HEK293 (cell line): Measurements from ENCODE around the gene MTFR1L.

Source experiments
- HOXA7 ChIP-seq: sonication (generic); formaldehyde crosslinking; IDR thresholded peaks from 2 replicates; pipeline ENCODE4 v1.8.1; 2022; ENCODE audit warnings: missing genetic modification reagents, borderline replicate concordance
- MYNN ChIP-seq: fragments of 450-650 bp; formaldehyde crosslinking; IDR thresholded peaks from 2 replicates; pipeline ENCODE4 v1.5.1; 2016; ENCODE audit warnings: missing biosample characterization, missing genetic modification characterization, borderline replicate concordance
- RBAK ChIP-seq: fragments of 450-650 bp; formaldehyde crosslinking; IDR thresholded peaks from 2 replicates; pipeline ENCODE4 v1.5.1; 2016; ENCODE audit warnings: missing biosample characterization, missing genetic modification characterization
- TRIM28 ChIP-seq: IDR thresholded peaks from 2 replicates; pipeline ENCODE4 v1.6.1; 2011; ENCODE audit warnings: low read length, control low read depth, borderline replicate concordance
- YY2 ChIP-seq: fragments of 450-650 bp; formaldehyde crosslinking; IDR thresholded peaks from 2 replicates; pipeline ENCODE4 v1.5.1; 2016; ENCODE audit warnings: missing biosample characterization, missing genetic modification characterization
- ZNF114 ChIP-seq: fragments of 450-650 bp; formaldehyde crosslinking; IDR thresholded peaks from 2 replicates; pipeline ENCODE4 v1.5.0; 2017; ENCODE audit warnings: missing biosample characterization, missing genetic modification characterization
- ZNF121 ChIP-seq: fragments of 450-650 bp; formaldehyde crosslinking; IDR thresholded peaks from 2 replicates; pipeline ENCODE4 v1.5.1; 2016; ENCODE audit warnings: missing biosample characterization, missing genetic modification characterization
- ZNF549 ChIP-seq: fragments of 450-650 bp; IDR thresholded peaks from 2 replicates; pipeline ENCODE4 v1.5.1; 2018; ENCODE audit warnings: missing biosample characterization, missing genetic modification characterization, mild to moderate bottlenecking, inconsistent platforms, moderate library complexity
- ZNF610 ChIP-seq: fragments of 450-650 bp; formaldehyde crosslinking; IDR thresholded peaks from 2 replicates; pipeline ENCODE4 v1.5.1; 2016; ENCODE audit warnings: missing biosample characterization, missing genetic modification characterization, borderline replicate concordance
- ZNF623 ChIP-seq: fragments of 450-650 bp; formaldehyde crosslinking; IDR thresholded peaks from 2 replicates; pipeline ENCODE4 v1.5.1; 2016; ENCODE audit warnings: missing biosample characterization, missing genetic modification characterization
- ZNF677 ChIP-seq: fragments of 450-650 bp; IDR thresholded peaks from 2 replicates; pipeline ENCODE4 v1.5.0; 2018; ENCODE audit warnings: missing biosample characterization, mild to moderate bottlenecking, missing genetic modification characterization, moderate library complexity
- ZNF768 ChIP-seq: fragments of 450-650 bp; formaldehyde crosslinking; IDR thresholded peaks from 2 replicates; pipeline ENCODE4 v1.5.1; 2018; ENCODE audit warnings: missing biosample characterization, mild to moderate bottlenecking, missing genetic modification characterization
- ZNF830 ChIP-seq: fragments of 450-650 bp; IDR thresholded peaks from 2 replicates; pipeline ENCODE4 v1.5.0; 2018; ENCODE audit warnings: missing biosample characterization, missing genetic modification characterization, low read depth, mild to moderate bottlenecking, moderate library complexity
- ZNF843 ChIP-seq: fragments of 450-650 bp; formaldehyde crosslinking; IDR thresholded peaks from 2 replicates; pipeline ENCODE4 v1.5.1; 2016; ENCODE audit warnings: missing biosample characterization, missing genetic modification characterization
- ZSCAN16 ChIP-seq: fragments of 450-650 bp; formaldehyde crosslinking; IDR thresholded peaks from 2 replicates; pipeline ENCODE4 v1.5.1; 2016; ENCODE audit warnings: missing biosample characterization, missing genetic modification characterization
- ZSCAN30 ChIP-seq: fragments of 450-650 bp; IDR thresholded peaks from 2 replicates; pipeline ENCODE4 v1.5.1; 2018; ENCODE audit warnings: missing biosample characterization, mild to moderate bottlenecking, missing genetic modification characterization, moderate library complexity
- TF ChIP-seq, protein P1 (sequence below): fragments of 450-650 bp; formaldehyde crosslinking; IDR thresholded peaks from 2 replicates; pipeline ENCODE4 v1.5.1; 2016; ENCODE audit warnings: missing biosample characterization, missing genetic modification characterization
- TF ChIP-seq, protein P2 (sequence below): fragments of 450-650 bp; formaldehyde crosslinking; IDR thresholded peaks from 2 replicates; pipeline ENCODE4 v1.5.1; 2016; ENCODE audit warnings: missing biosample characterization, missing genetic modification characterization
- TF ChIP-seq, protein P3 (sequence below): fragments of 450-650 bp; formaldehyde crosslinking; IDR thresholded peaks from 2 replicates; pipeline ENCODE4 v1.5.1; 2016; ENCODE audit warnings: missing biosample characterization, missing genetic modification characterization
- TF ChIP-seq, protein P4 (sequence below): fragments of 450-650 bp; formaldehyde crosslinking; IDR thresholded peaks from 2 replicates; pipeline ENCODE4 v1.5.1; 2016; ENCODE audit warnings: missing biosample characterization, missing genetic modification characterization
- TF ChIP-seq, protein P5 (sequence below): fragments of 450-650 bp; formaldehyde crosslinking; IDR thresholded peaks from 2 replicates; pipeline ENCODE4 v1.5.1; 2016; ENCODE audit warnings: missing biosample characterization, missing genetic modification characterization
- TF ChIP-seq, protein P6 (sequence below): fragments of 450-650 bp; formaldehyde crosslinking; IDR thresholded peaks from 2 replicates; pipeline ENCODE4 v1.5.1; 2016; ENCODE audit warnings: missing biosample characterization, missing genetic modification characterization
- TF ChIP-seq, protein P7 (sequence below): fragments of 450-650 bp; formaldehyde crosslinking; IDR thresholded peaks from 2 replicates; pipeline ENCODE4 v1.5.1; 2016; ENCODE audit warnings: missing biosample characterization, missing genetic modification characterization, borderline replicate concordance
- TF ChIP-seq, protein P8 (sequence below): fragments of 450-650 bp; formaldehyde crosslinking; IDR thresholded peaks from 2 replicates; pipeline ENCODE4 v1.5.1; 2016; ENCODE audit warnings: missing biosample characterization, missing genetic modification characterization, borderline replicate concordance

MTFR1L gene

DNA sequence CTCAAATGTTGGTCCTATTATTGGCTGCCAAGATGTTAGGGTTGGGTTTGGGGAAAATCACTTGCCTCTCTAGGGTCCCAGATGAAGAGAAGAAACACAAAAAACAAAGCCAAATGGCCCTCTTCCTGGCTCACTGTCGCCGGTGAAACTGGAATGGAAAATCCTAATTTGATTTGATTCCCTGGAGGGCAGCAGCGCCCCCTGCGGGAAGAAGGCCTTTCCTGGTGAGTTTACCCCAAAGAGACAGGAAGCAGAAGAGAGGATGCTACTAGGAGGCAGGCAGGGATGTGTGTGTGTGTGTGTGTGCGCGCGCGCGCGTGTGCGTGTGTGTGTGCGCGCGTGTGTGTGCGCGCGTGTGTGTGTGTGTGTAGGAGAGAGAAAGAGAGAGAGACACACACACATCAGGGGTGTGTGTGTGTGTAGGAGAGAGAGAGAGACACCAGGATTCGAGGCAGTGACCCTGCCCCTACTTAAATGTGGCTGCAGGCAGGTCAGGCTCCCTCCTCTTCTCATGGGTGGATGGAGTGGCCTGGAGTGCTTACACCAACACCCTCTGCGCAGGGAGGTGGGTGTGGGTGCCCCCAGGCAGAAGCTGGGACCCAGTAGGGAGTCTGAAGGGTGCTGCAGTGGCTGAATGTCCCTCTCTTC, 22.8 kb upstream of the MTFR1L start (continued):
- TF ChIP-seq, protein P1, sequence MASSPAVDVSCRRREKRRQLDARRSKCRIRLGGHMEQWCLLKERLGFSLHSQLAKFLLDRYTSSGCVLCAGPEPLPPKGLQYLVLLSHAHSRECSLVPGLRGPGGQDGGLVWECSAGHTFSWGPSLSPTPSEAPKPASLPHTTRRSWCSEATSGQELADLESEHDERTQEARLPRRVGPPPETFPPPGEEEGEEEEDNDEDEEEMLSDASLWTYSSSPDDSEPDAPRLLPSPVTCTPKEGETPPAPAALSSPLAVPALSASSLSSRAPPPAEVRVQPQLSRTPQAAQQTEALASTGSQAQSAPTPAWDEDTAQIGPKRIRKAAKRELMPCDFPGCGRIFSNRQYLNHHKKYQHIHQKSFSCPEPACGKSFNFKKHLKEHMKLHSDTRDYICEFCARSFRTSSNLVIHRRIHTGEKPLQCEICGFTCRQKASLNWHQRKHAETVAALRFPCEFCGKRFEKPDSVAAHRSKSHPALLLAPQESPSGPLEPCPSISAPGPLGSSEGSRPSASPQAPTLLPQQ = no peak
- TF ChIP-seq, protein P2, sequence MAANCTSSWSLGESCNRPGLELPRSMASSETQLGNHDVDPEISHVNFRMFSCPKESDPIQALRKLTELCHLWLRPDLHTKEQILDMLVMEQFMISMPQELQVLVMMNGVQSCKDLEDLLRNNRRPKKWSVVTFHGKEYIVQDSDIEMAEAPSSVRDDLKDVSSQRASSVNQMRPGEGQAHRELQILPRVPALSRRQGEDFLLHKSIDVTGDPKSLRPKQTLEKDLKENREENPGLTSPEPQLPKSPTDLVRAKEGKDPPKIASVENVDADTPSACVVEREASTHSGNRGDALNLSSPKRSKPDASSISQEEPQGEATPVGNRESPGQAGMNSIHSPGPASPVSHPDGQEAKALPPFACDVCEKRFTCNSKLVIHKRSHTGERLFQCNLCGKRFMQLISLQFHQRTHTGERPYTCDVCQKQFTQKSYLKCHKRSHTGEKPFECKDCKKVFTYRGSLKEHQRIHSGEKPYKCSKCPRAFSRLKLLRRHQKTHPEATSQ (tag by site-specific recombination) = no peak
- TF ChIP-seq, protein P3, sequence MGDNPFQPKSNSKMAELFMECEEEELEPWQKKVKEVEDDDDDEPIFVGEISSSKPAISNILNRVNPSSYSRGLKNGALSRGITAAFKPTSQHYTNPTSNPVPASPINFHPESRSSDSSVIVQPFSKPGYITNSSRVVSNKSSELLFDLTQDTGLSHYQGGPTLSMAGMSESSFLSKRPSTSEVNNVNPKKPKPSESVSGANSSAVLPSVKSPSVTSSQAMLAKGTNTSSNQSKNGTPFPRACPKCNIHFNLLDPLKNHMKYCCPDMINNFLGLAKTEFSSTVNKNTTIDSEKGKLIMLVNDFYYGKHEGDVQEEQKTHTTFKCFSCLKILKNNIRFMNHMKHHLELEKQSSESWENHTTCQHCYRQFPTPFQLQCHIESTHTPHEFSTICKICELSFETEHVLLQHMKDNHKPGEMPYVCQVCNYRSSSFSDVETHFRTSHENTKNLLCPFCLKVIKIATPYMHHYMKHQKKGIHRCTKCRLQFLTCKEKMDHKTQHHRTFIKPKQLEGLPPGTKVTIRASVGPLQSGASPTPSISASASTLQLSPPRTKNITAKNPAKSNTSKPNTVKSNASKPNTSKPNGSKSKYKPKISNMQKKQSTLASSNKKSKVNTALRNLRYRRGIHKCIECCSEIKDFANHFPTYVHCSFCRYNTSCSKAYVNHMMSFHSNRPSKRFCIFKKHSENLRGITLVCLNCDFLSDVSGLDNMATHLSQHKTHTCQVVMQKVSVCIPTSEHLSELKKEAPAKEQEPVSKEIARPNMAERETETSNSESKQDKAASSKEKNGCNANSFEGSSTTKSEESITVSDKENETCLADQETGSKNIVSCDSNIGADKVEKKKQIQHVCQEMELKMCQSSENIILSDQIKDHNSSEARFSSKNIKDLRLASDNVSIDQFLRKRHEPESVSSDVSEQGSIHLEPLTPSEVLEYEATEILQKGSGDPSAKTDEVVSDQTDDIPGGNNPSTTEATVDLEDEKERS = no peak
- TF ChIP-seq YY2 (tag by site-specific recombination) (no peak), ZNF843 (tag by site-specific recombination) (no peak), ZNF610 (tag by site-specific recombination) (no peak), ZSCAN30 (tag by site-specific recombination) (0 out of 2 replicates have a peak, but pooled peaks have one; percentile 18), TRIM28 (peak; percentile 64; the same call in 1 of the 2 replicates), ZNF677 (tag by site-specific recombination) (no peak), HOXA7 (no peak), ZSCAN16 (tag by site-specific recombination) (no peak), MYNN (tag by site-specific recombination) (no peak), ZNF114 (tag by site-specific recombination) (no peak), RBAK (tag by site-specific recombination) (no peak), ZNF768 (tag by site-specific recombination) (no peak), ZNF623 (tag by site-specific recombination) (no peak), ZNF830 (no peak), ZNF121 (tag by site-specific recombination) (no peak), ZNF549 (tag by site-specific recombination) (no peak)
- TF ChIP-seq, protein P4, sequence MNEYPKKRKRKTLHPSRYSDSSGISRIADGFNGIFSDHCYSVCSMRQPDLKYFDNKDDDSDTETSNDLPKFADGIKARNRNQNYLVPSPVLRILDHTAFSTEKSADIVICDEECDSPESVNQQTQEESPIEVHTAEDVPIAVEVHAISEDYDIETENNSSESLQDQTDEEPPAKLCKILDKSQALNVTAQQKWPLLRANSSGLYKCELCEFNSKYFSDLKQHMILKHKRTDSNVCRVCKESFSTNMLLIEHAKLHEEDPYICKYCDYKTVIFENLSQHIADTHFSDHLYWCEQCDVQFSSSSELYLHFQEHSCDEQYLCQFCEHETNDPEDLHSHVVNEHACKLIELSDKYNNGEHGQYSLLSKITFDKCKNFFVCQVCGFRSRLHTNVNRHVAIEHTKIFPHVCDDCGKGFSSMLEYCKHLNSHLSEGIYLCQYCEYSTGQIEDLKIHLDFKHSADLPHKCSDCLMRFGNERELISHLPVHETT (tag by site-specific recombination) = no peak
- TF ChIP-seq, protein P5, sequence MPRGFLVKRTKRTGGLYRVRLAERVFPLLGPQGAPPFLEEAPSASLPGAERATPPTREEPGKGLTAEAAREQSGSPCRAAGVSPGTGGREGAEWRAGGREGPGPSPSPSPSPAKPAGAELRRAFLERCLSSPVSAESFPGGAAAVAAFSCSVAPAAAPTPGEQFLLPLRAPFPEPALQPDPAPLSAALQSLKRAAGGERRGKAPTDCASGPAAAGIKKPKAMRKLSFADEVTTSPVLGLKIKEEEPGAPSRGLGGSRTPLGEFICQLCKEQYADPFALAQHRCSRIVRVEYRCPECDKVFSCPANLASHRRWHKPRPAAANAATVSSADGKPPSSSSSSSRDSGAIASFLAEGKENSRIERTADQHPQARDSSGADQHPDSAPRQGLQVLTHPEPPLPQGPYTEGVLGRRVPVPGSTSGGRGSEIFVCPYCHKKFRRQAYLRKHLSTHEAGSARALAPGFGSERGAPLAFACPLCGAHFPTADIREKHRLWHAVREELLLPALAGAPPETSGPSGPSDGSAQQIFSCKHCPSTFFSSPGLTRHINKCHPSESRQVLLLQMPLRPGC = no peak
- TF ChIP-seq, protein P6, sequence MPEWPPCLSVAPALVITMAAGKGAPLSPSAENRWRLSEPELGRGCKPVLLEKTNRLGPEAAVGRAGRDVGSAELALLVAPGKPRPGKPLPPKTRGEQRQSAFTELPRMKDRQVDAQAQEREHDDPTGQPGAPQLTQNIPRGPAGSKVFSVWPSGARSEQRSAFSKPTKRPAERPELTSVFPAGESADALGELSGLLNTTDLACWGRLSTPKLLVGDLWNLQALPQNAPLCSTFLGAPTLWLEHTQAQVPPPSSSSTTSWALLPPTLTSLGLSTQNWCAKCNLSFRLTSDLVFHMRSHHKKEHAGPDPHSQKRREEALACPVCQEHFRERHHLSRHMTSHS (tag by site-specific recombination) = no peak
- TF ChIP-seq, protein P7, sequence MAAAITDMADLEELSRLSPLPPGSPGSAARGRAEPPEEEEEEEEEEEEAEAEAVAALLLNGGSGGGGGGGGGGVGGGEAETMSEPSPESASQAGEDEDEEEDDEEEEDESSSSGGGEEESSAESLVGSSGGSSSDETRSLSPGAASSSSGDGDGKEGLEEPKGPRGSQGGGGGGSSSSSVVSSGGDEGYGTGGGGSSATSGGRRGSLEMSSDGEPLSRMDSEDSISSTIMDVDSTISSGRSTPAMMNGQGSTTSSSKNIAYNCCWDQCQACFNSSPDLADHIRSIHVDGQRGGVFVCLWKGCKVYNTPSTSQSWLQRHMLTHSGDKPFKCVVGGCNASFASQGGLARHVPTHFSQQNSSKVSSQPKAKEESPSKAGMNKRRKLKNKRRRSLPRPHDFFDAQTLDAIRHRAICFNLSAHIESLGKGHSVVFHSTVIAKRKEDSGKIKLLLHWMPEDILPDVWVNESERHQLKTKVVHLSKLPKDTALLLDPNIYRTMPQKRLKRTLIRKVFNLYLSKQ (tag by site-specific recombination) = no peak
- TF ChIP-seq, protein P8, sequence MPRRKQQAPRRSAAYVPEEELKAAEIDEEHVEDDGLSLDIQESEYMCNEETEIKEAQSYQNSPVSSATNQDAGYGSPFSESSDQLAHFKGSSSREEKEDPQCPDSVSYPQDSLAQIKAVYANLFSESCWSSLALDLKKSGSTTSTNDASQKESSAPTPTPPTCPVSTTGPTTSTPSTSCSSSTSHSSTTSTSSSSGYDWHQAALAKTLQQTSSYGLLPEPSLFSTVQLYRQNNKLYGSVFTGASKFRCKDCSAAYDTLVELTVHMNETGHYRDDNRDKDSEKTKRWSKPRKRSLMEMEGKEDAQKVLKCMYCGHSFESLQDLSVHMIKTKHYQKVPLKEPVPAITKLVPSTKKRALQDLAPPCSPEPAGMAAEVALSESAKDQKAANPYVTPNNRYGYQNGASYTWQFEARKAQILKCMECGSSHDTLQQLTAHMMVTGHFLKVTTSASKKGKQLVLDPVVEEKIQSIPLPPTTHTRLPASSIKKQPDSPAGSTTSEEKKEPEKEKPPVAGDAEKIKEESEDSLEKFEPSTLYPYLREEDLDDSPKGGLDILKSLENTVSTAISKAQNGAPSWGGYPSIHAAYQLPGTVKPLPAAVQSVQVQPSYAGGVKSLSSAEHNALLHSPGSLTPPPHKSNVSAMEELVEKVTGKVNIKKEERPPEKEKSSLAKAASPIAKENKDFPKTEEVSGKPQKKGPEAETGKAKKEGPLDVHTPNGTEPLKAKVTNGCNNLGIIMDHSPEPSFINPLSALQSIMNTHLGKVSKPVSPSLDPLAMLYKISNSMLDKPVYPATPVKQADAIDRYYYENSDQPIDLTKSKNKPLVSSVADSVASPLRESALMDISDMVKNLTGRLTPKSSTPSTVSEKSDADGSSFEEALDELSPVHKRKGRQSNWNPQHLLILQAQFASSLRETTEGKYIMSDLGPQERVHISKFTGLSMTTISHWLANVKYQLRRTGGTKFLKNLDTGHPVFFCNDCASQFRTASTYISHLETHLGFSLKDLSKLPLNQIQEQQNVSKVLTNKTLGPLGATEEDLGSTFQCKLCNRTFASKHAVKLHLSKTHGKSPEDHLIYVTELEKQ (tag by site-specific recombination) = no peak
